Kidney (tissue), 14 donors: ENCODE results near the gene NLRX1. TPM values are rescaled to one million over a fixed set of nuclear protein-coding genes. Genes with fewer than 3 reads are reported as not detected.
A peak's percentile ranks its signal among the peaks of the same experiment; 100 is the strongest.
"Not testable (repeated sequence)": the region's sequence is repeated elsewhere in the genome, so short reads cannot be mapped to it uniquely, and the experiment has no call there.

ENCODE experiments used
- DNase-seq, 5 donors: peaks; one replicate each; pipeline ENCODE4 v3.0.0-alpha.2; 2013 to 2020
- FAIRE-seq: peaks from 2 replicates; lab custom pipeline; 2012; peaks lifted over from hg19 to GRCh38; lab: Jason Lieb, UNC
- H3K27ac ChIP-seq, 2 donors: one replicate each; pipeline ENCODE4 v1.7.0; 2013; ENCODE audit warnings: low read depth in 2 of 2, low read length in 2 of 2, inconsistent platforms in 1 of 2
- H3K27me3 ChIP-seq: one replicate; pipeline ENCODE4 v1.7.1; 2013; ENCODE audit warnings: low read length, inconsistent platforms; ENCODE audit not compliant: control insufficient read depth, insufficient read depth
- H3K36me3 ChIP-seq, 3 donors: one replicate each; pipeline versions ENCODE4 v1.7.0 to v1.7.1; 2013; ENCODE audit warnings: low read length in 3 of 3, control low read depth in 1 of 3, inconsistent platforms in 1 of 3; ENCODE audit not compliant: insufficient read depth in 3 of 3, control insufficient read depth in 2 of 3
- H3K4me1 ChIP-seq, 3 donors: one replicate each; pipeline versions ENCODE4 v1.7.0 to v1.7.1; 2013; ENCODE audit warnings: low read length in 3 of 3, inconsistent platforms in 1 of 3, low read depth in 1 of 3; ENCODE audit not compliant: control insufficient read depth in 2 of 3, insufficient read depth in 2 of 3
- H3K4me3 ChIP-seq, 3 donors: one replicate each; pipeline versions ENCODE4 v1.7.0 to v1.8.1; 2013; ENCODE audit warnings: low read length in 3 of 3, control low read depth in 1 of 3, inconsistent platforms in 1 of 3
- H3K9ac ChIP-seq, 3 donors: one replicate each; pipeline versions ENCODE4 v1.7.0 to v1.7.1; 2013; ENCODE audit warnings: low read length in 3 of 3, control low read depth in 1 of 3, inconsistent platforms in 1 of 3
- H3K9me3 ChIP-seq, 3 donors: one replicate each; pipeline versions ENCODE4 v1.7.0 to v1.7.1; 2013; ENCODE audit warnings: low read length in 3 of 3, control low read depth in 1 of 3, inconsistent platforms in 1 of 3; ENCODE audit not compliant: control insufficient read depth in 2 of 3, insufficient read depth in 1 of 3
- intact Hi-C: fragments of 100-400 bp; cut with DNase I; formaldehyde crosslinking; loops from one replicate; pipeline ENCODE4 v1.11.1; 2022
- polyA plus RNA-seq: library from polyadenylated mRNA; stranded (reverse); fragments of 350-450 nt; fragmentation: Illumina TruSeq; extraction: RNeasy Lipid Tissue Mini Kit (QIAGEN cat#74804); gene quantifications from one replicate; pipeline ENCODE4 v1.2.3, GENCODE V29; 2014; ENCODE audit warnings: low read depth, low replicate concordance; ENCODE audit not compliant: insufficient read depth
- total RNA-seq: library from RNA; stranded (reverse); fragmentation: NEBNext Ultra II Directional; extraction: Animal tissue kit (Norgen Biotek cat#: 25700); gene quantifications from one replicate; pipeline ENCODE4 v1.2.1, GENCODE V29; 2021
- TF ChIP-seq, protein P1 (sequence below): IDR thresholded peaks from 3 replicates; pipeline ENCODE4 v1.5.1; 2012; ENCODE audit warnings: mild to moderate bottlenecking, moderate library complexity, borderline replicate concordance; ENCODE audit not compliant: insufficient read depth; ENCODE audit errors: extremely low read depth
- donor health status: control.
- donor health status: control.
- donor health status: control.
- donor health status: control.
- donor health status: control.
- donor health status: DM: yes; HTN: yes; CAD: no.
- donor health status: Normal renal cell carcinoma (clear cell type).

The NLRX1 gene
- total and polyA plus RNA-seq, 2 donors from 2014 or later = 11.9 to 21.2 TPM

DNA sequence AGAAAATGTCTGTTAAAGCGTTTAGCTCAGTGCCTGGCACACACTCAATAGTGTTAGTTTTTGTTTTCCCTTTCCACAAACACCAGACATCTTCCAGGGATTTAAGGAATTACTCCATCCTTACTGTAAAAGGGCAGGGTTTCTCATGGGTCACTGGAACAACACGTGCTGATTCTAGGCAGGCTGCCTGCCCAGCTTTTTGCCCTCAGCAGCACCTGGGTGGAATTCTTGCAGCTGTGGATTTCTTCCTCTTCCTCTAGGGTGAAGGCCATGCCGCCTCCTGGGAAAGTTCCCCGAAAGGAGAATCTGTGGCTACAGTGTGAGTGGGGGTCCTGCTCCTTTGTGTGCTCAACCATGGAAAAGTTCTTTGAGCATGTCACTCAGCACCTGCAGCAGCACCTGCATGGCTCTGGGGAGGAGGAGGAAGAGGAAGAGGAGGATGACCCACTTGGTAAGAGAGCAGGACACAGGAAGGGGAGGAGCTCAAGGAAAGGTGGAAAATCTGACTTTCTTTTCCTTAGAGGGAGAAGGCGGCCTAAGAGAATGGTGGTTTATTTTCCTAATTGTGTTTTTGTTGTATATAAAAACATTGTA, 41.8 kb upstream of the NLRX1 start:
- intact Hi-C loops = no loop called here
- TF ChIP-seq, protein P1, sequence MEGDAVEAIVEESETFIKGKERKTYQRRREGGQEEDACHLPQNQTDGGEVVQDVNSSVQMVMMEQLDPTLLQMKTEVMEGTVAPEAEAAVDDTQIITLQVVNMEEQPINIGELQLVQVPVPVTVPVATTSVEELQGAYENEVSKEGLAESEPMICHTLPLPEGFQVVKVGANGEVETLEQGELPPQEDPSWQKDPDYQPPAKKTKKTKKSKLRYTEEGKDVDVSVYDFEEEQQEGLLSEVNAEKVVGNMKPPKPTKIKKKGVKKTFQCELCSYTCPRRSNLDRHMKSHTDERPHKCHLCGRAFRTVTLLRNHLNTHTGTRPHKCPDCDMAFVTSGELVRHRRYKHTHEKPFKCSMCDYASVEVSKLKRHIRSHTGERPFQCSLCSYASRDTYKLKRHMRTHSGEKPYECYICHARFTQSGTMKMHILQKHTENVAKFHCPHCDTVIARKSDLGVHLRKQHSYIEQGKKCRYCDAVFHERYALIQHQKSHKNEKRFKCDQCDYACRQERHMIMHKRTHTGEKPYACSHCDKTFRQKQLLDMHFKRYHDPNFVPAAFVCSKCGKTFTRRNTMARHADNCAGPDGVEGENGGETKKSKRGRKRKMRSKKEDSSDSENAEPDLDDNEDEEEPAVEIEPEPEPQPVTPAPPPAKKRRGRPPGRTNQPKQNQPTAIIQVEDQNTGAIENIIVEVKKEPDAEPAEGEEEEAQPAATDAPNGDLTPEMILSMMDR = no peak
- FAIRE-seq (no peak), DNase-seq (no peak)
- peaks cover 0 to 14% (median 6%) of the 10 kb centered on the region in 3 donors for H3K4me1 ChIP-seq
- H3K27me3 ChIP-seq = no peaks in the 10 kb centered on the region
- H3K27ac ChIP-seq = no peak overlapping the region
- H3K4me3 ChIP-seq = no peak overlapping the region
- no peak overlapping the region for H3K9ac ChIP-seq
- no peaks in the 10 kb centered on the region for H3K9me3 ChIP-seq
- peaks cover 7 to 25% (median 14%) of the 10 kb centered on the region in 3 donors for H3K36me3 ChIP-seq

DNA sequence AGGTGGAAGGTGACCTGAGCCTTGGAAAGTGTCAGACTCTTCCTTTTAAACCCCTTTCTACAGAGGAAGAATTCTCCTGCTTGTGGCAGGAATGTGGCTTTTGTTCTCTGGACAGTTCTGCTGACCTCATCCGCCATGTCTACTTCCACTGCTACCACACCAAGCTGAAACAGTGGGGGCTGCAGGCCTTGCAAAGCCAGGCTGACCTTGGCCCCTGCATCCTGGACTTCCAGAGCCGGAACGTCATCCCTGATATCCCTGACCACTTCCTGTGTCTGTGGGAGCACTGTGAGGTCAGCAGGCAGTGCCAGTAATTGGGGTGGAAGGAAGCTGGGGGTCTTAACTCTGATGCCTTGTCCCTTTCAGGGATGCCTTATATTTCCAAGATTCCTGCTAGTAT, 37.9 kb upstream of the NLRX1 start:
- Histone ChIP-seq H3K36me3 (peaks cover 7 to 31% (median 29%) of the 10 kb centered on the region in 3 donors), H3K9me3 (no peaks in the 10 kb centered on the region), H3K27ac (no peak overlapping the region), H3K9ac (no peak overlapping the region), H3K27me3 (no peaks in the 10 kb centered on the region), H3K4me3 (no peak overlapping the region), H3K4me1 (peaks cover 0 to 5% (median 0%) of the 10 kb centered on the region in 3 donors)
- intact Hi-C loops = no loop called here
- FAIRE-seq (no peak), DNase-seq (no peak)
- TF ChIP-seq, protein P1 = no peak

DNA sequence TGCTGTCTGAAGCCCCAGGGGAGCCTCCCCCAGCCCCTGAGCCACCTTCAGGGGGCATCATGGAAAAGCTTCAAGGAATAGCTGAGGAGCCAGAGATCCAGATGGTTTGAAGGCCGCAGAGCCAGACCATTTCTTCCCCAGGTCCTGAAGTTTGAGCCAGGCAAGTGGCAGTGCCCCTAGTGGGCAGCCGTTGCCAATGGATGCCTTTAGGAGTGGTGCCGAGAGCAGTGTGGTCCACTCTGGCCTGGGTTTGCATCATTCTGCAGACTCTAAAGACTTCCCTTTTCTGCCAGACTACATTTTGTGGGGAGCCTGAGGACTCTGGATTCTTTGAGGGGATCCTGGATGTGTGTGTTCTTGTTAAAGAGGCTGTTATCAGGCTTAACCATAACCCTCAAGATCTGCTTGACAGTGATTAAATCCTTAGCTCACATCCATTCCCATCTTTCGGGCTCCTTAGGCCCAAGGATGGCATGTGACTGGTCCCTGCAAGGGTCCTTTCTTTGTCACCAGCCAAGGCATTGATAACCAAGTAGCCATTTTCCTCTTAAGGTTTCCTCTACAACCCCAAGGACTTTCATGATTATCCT, 34.0 kb upstream of the NLRX1 start:
- TF ChIP-seq, protein P1 = peak; percentile 56
- intact Hi-C loops = no loop called here
- Histone ChIP-seq H3K36me3 (peaks cover 5 to 31% (median 29%) of the 10 kb centered on the region in 3 donors), H3K27ac (no peak overlapping the region), H3K27me3 (no peaks in the 10 kb centered on the region), H3K9ac (no peak overlapping the region), H3K4me1 (peaks cover 0 to 2% (median 0%) of the 10 kb centered on the region in 3 donors), H3K9me3 (no peaks in the 10 kb centered on the region), H3K4me3 (no peak overlapping the region)
- no peak for DNase-seq
- FAIRE-seq = no peak

DNA sequence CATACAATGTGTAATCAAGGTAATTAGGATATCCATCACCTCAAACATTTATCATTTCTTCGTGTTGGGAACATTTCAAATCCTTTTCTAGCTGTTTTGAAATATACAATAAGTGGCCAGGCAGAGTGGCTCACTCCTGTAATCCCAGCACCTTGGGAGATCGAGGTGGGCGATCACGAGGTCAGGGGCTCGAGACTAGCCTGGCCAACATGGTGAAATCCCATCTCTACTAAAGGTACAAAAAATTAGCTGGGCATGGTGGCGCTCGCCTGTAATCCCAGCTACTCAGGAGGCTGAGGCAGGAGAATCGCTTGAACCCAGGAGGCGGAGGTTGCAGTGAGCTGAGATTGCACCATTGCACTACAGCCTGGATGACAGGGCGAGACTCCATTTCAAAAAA, 29.2 kb upstream of the NLRX1 start:
- H3K36me3 ChIP-seq, intact Hi-C loops, DNase-seq, H3K9me3 ChIP-seq, FAIRE-seq, H3K9ac ChIP-seq, H3K27me3 ChIP-seq, H3K27ac ChIP-seq, H3K4me3 ChIP-seq, H3K4me1 ChIP-seq: not testable (repeated sequence)
